ENCODE measurements around the gene ELMO1.

The ELMO1 gene

DNA sequence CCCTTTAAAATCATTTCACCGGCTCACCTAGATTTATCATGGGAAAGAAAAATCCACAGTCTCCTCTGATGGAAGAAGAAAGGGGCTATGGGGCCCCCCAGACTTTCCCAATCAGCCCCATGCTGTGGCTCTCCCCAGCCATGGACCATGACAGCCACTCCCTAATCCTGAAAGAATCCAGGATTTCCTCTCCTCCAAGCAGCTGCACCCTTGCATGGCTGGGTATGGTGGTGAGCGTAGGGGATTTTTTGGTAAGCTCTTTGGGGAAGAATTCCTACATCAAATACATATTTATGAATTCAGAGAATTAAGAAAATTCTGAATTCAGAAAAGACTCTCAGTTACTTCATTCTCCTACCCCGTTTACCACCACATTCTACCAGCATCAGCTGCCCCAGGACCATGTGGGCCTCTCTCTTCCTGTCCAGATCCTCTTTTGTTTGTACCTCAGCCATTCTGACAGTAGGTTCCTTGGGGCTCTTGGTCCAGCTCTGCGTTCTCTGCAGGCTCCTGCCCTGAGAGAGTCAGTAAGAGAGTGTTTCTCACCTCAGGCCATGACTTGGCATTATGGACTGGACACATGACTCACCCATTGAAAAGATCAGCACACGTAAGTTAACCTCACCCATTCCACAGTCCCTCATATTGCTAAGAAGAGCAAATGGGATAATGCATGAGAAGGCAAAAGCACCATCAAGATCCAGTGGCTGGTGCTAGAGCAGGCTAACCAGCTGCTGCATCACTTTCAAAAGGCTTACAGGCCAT, 337.8 kb downstream of the ELMO1 start:
- TF ChIP-seq, protein P1, sequence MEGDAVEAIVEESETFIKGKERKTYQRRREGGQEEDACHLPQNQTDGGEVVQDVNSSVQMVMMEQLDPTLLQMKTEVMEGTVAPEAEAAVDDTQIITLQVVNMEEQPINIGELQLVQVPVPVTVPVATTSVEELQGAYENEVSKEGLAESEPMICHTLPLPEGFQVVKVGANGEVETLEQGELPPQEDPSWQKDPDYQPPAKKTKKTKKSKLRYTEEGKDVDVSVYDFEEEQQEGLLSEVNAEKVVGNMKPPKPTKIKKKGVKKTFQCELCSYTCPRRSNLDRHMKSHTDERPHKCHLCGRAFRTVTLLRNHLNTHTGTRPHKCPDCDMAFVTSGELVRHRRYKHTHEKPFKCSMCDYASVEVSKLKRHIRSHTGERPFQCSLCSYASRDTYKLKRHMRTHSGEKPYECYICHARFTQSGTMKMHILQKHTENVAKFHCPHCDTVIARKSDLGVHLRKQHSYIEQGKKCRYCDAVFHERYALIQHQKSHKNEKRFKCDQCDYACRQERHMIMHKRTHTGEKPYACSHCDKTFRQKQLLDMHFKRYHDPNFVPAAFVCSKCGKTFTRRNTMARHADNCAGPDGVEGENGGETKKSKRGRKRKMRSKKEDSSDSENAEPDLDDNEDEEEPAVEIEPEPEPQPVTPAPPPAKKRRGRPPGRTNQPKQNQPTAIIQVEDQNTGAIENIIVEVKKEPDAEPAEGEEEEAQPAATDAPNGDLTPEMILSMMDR (conservative IDR thresholded peaks at IDR 0.05; ENCODE audit: low read length), result no peak

DNA sequence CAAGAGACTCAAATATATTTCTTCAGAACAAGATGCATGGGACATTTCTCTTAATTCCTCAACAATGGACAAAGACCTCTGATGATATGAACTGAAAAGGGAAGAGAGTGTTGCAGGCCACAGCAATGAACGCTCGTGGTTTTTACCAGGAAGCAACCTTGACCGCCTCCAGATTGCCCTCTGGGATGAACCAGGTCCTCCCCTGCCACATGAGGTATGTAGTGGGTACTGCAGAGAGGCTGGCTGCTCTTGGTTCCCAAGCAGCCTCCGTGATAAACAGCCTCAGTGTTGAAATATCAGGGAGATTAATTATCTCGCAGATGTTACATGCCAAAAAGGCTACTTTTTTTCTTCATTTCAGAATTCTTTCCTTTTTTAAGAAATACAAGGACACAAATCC, 338.8 kb downstream of the ELMO1 start:
- no peak overlapping the region for H3K4me3 ChIP-seq (ENCODE audit: low read length)
- TF ChIP-seq, protein P1 (conservative IDR thresholded peaks at IDR 0.05; ENCODE audit: low read length), result no peak
- DNase-seq (ENCODE audit: low read depth), result no peak

More for the DNA sequence above, 337.8 kb downstream of the ELMO1 start:
- H3K4me3 ChIP-seq (ENCODE audit: low read length), result no peak overlapping the region
- DNase-seq (ENCODE audit: low read depth), result no peak

DNA sequence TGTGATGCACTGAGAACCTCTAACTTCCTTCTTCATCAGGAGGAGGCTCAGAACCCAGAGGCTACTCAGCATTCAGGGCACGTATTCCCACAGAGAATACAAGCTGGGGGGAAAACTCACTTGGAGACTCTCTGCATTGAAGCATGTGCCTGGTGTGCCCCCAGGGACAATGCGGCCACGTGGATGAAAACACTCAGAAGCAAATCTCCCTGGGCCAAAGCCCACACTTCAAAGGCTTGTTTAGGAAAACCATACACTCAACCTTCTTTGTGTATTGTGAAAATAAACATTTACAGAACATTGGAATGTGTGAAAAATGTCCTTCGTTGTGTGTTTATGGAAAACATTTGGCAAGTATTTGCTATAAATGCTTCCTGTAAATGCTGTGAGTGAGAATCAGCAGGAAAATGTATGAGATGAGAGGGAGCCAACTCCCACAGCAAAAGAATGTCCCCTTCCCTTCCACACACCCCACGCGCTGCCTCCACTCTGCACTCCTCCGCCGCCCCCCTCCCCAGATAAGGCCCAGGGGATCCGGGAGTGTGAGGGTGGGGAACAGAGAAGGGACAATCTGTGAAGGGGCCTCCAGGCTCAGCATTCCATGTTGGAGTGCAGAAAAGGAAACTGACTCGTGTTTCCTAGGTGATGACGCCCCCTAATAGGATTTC, 339.5 kb downstream of the ELMO1 start:
- no peak for DNase-seq (ENCODE audit: low read depth)
- TF ChIP-seq, protein P1 (conservative IDR thresholded peaks at IDR 0.05; ENCODE audit: low read length), result no peak

DNA sequence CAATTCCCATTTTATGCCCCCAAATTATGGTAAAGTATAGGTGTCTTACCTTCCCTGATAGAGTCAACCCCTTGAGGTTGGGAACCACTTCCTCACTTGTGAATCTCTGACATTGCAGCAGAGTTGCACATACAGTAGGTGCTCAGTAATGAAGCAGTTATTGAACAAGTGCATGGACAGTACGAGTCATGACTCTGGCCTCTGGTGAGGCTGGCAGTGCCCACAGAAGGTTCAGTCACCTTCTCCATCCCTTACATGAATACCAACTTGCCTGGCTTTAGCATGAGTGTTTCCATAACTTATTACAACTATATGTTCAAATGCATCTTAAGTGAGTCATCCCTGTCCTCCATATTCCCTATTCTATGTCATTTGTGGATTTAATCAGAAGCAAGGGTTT, 340.0 kb downstream of the ELMO1 start:
- DNase-seq (ENCODE audit: low read depth), result no peak
- TF ChIP-seq, protein P1 (conservative IDR thresholded peaks at IDR 0.05; ENCODE audit: low read length), result no peak
- no peak overlapping the region for H3K4me3 ChIP-seq (ENCODE audit: low read length)

More for the DNA sequence above, 339.5 kb downstream of the ELMO1 start:
- no peak overlapping the region for H3K4me3 ChIP-seq (ENCODE audit: low read length)

DNA sequence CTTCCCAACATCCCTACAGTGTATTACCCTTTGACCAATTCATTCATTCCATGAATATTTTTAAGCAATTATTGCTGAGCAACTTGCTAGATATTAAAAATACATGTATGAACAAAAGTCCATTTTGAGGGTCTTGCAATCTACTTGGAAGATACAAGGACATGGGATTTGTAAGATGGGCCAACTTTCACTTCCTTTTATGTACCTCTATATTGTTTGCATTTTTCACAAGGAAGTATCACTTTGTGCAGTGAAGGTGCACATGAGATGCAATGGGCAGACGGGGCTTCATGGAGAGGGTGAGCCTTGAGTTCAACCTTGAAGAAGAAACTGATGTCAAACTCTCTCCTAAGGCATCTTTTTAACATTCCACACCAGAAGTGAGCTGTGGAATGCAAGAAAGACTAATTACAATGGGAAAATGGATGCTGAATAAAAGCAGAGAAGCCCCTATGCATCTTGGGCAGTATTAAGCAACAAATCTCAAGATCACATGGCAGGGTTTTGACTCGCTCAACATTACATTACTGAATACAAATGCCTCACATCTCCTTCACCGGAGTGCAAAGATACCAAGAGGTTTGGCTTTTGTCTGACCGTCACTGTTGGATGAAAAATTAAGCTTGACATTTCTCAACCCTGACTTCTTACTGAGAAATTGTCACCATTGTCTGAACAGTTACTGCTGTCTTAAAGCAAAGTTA, 341.5 kb downstream of the ELMO1 start:
- TF ChIP-seq, protein P1 (conservative IDR thresholded peaks at IDR 0.05; ENCODE audit: low read length), result no peak
- DNase-seq (ENCODE audit: low read depth), result no peak
- no peak overlapping the region for H3K4me3 ChIP-seq (ENCODE audit: low read length)

DNA sequence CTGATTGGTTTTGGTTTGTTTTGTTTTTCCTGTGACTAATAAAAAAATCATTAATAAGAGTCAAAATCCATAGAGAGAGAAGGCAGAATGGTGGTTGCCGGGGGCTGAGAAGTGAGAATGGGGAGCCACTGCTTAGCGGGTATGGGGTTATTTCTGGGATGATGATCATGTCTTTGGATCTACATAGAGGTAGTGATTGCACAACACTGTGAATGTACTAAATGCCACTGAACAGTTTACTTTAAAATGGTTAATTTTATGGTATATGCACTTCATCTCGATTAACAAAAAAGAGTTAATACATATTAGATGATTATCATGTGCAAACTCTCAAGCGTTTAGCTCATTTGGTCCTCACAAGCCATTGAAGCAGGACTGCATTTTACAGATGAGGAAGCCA, 342.9 kb downstream of the ELMO1 start:
- TF ChIP-seq, protein P1 (conservative IDR thresholded peaks at IDR 0.05; ENCODE audit: low read length), result no peak
- H3K4me3 ChIP-seq (ENCODE audit: low read length), result no peak overlapping the region
- no peak for DNase-seq (ENCODE audit: low read depth)

Data from AG10803 (cell line).